Testis (tissue), 2 donors: ENCODE results near the gene GNAO1.

ENCODE experiments used
- POLR2A ChIP-seq: fragments of 450-650 bp; IDR thresholded peaks from one replicate; pipeline ENCODE4 v1.6.1; 2017; ENCODE audit warnings: antibody characterized with exemption, mild to moderate bottlenecking, moderate library complexity
- TF ChIP-seq, protein P1 (sequence below), 3 experiments: fragments of 450-650 bp in 2 of 3; fragments of 200-600 bp in 1 of 3; sonication (generic) in 1 of 3; IDR thresholded peaks; one replicate each; pipeline ENCODE4 v1.5.1; 2016 to 2019; ENCODE audit warnings: antibody characterized with exemption in 3 of 3, mild to moderate bottlenecking in 2 of 3, moderate library complexity in 1 of 3

GRCh38 chr16:56320056-56320455, 128.8 kb downstream of the GNAO1 start:
- TF ChIP-seq, protein P1, sequence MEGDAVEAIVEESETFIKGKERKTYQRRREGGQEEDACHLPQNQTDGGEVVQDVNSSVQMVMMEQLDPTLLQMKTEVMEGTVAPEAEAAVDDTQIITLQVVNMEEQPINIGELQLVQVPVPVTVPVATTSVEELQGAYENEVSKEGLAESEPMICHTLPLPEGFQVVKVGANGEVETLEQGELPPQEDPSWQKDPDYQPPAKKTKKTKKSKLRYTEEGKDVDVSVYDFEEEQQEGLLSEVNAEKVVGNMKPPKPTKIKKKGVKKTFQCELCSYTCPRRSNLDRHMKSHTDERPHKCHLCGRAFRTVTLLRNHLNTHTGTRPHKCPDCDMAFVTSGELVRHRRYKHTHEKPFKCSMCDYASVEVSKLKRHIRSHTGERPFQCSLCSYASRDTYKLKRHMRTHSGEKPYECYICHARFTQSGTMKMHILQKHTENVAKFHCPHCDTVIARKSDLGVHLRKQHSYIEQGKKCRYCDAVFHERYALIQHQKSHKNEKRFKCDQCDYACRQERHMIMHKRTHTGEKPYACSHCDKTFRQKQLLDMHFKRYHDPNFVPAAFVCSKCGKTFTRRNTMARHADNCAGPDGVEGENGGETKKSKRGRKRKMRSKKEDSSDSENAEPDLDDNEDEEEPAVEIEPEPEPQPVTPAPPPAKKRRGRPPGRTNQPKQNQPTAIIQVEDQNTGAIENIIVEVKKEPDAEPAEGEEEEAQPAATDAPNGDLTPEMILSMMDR (IDR thresholded peaks at IDR 0.05): no peak
- no peak for TF ChIP-seq POLR2A
